T-helper 2 cell treated with Interferon-gamma antibody and Interleukin-4, amounts not matched to agents 5 μg/mL and 100 μg/mL, for 36 hours (primary cell): Measurements from ENCODE around the gene ASF1B.

Source experiments
- DNase-seq: peaks from one replicate; pipeline ENCODE4 v3.0.0; 2021; ENCODE audit warnings: low spot score
- H3K27ac Mint-ChIP-seq: one replicate; pipeline ENCODE4 v1.8.0; 2021; ENCODE audit warnings: mild to moderate bottlenecking, mixed read lengths
- H3K27me3 Mint-ChIP-seq: one replicate; pipeline ENCODE4 v1.8.0; 2021; ENCODE audit warnings: low read depth, mixed read lengths
- H3K36me3 Mint-ChIP-seq: one replicate; pipeline ENCODE4 v1.8.0; 2021; ENCODE audit warnings: low read depth, mixed read lengths
- H3K4me1 Mint-ChIP-seq: one replicate; pipeline ENCODE4 v1.8.0; 2021; ENCODE audit warnings: low read depth, mixed read lengths
- H3K4me3 Mint-ChIP-seq: one replicate; pipeline ENCODE4 v1.8.0; 2022; ENCODE audit warnings: mild to moderate bottlenecking, moderate library complexity, mixed read lengths
- H3K9me3 Mint-ChIP-seq: one replicate; pipeline ENCODE4 v1.8.0; 2021; ENCODE audit warnings: mixed read lengths

Gene ASF1B

GRCh38 chr19:14085309-14085995 lies 50.9 kb downstream of the ASF1B start, which contains the start of gene C19orf67:
TSS of gene C19orf67 (minus strand) at chr19:14085783. CDS start at chr19:14085627, 156 bp downstream.
- Mint-ChIP-seq H3K9me3 (no peaks in the 10 kb centered on the region), H3K4me3 (no peak within 1 kb of the TSS), H3K4me1 (peaks cover 14% of the 10 kb centered on the region), H3K27ac (peak within 1 kb of the TSS; percentile 28), H3K36me3 (peaks cover 26% of the 10 kb centered on the region), H3K27me3 (no peaks in the 10 kb centered on the region)
- no peak for DNase-seq

GRCh38 chr19:14082675-14082960 lies 53.8 kb downstream of the ASF1B start:
- Mint-ChIP-seq H3K27me3 (no peaks in the 10 kb centered on the region), H3K27ac (peak overlapping the region; percentile 45), H3K4me1 (peaks cover 16% of the 10 kb centered on the region), H3K9me3 (no peaks in the 10 kb centered on the region), H3K36me3 (peaks cover 10% of the 10 kb centered on the region), H3K4me3 (peak overlapping the region; percentile 94)
- no peak for DNase-seq

GRCh38 chr19:14081797-14082674 lies 54.4 kb downstream of the ASF1B start:
- peak overlapping the region; percentile 94 for H3K4me3 Mint-ChIP-seq
- no peaks in the 10 kb centered on the region for H3K9me3 Mint-ChIP-seq
- H3K4me1 Mint-ChIP-seq, result peaks cover 16% of the 10 kb centered on the region
- no peaks in the 10 kb centered on the region for H3K27me3 Mint-ChIP-seq
- H3K36me3 Mint-ChIP-seq, result peaks cover 9% of the 10 kb centered on the region
- no peak for DNase-seq
- peak overlapping the region; percentile 94 for H3K27ac Mint-ChIP-seq

GRCh38 chr19:14080887-14081796 lies 55.2 kb downstream of the ASF1B start:
- Mint-ChIP-seq H3K27me3 (no peaks in the 10 kb centered on the region), H3K27ac (peak overlapping the region; percentile 94)

GRCh38 chr19:14078411-14078810 lies 58.0 kb downstream of the ASF1B start:
- H3K9me3 Mint-ChIP-seq, result no peaks in the 10 kb centered on the region

More at GRCh38 chr19:14080887-14081796, 55.2 kb downstream of the ASF1B start:
- Mint-ChIP-seq H3K4me3 (peak overlapping the region; percentile 94), H3K4me1 (peaks cover 16% of the 10 kb centered on the region), H3K36me3 (peaks cover 2% of the 10 kb centered on the region), H3K9me3 (no peaks in the 10 kb centered on the region)
- DNase-seq, result peak; percentile 99

GRCh38 chr19:14073925-14074838 lies 62.2 kb downstream of the ASF1B start:
- Mint-ChIP-seq H3K4me3 (peak overlapping the region; percentile 98), H3K9me3 (no peaks in the 10 kb centered on the region), H3K36me3 (no peaks in the 10 kb centered on the region), H3K4me1 (peaks cover 18% of the 10 kb centered on the region), H3K27ac (peak overlapping the region; percentile 92), H3K27me3 (peaks cover 4% of the 10 kb centered on the region)
- peak; percentile 53 for DNase-seq

More at GRCh38 chr19:14078411-14078810, 58.0 kb downstream of the ASF1B start:
- H3K4me3 Mint-ChIP-seq, result no peak overlapping the region
- no peaks in the 10 kb centered on the region for H3K27me3 Mint-ChIP-seq
- H3K36me3 Mint-ChIP-seq, result no peaks in the 10 kb centered on the region
- H3K27ac Mint-ChIP-seq, result no peak overlapping the region
- DNase-seq, result no peak
- peaks cover 30% of the 10 kb centered on the region for H3K4me1 Mint-ChIP-seq

GRCh38 chr19:14073261-14073924 lies 63.0 kb downstream of the ASF1B start:
- Mint-ChIP-seq H3K27me3 (peaks cover 4% of the 10 kb centered on the region), H3K9me3 (no peaks in the 10 kb centered on the region), H3K36me3 (no peaks in the 10 kb centered on the region), H3K4me3 (peak overlapping the region; percentile 98), H3K4me1 (peaks cover 18% of the 10 kb centered on the region), H3K27ac (peak overlapping the region; percentile 92)
- DNase-seq, result peak; percentile 86

GRCh38 chr19:14072535-14073260 lies 63.7 kb downstream of the ASF1B start, which contains the start of gene MISP3:
TSS of gene MISP3 (plus strand) at chr19:14072786. CDS start at chr19:14073310, 524 bp downstream.
- Mint-ChIP-seq H3K27ac (peak within 1 kb of the TSS; percentile 92), H3K27me3 (peaks cover 4% of the 10 kb centered on the region), H3K36me3 (no peaks in the 10 kb centered on the region), H3K4me1 (peaks cover 16% of the 10 kb centered on the region), H3K4me3 (peak within 1 kb of the TSS; percentile 98), H3K9me3 (no peaks in the 10 kb centered on the region)
- peak; percentile 51 for DNase-seq

- H3K36me3 Mint-ChIP-seq, result no peaks in the 10 kb centered on the region
- H3K4me3 Mint-ChIP-seq, result peak overlapping the region; percentile 36
- no peak overlapping the region for H3K27ac Mint-ChIP-seq
- peaks cover 4% of the 10 kb centered on the region for H3K27me3 Mint-ChIP-seq
- no peaks in the 10 kb centered on the region for H3K9me3 Mint-ChIP-seq
- DNase-seq, result no peak
- H3K4me1 Mint-ChIP-seq, result peaks cover 16% of the 10 kb centered on the region
These were observed 65.9 kb downstream of the ASF1B start for GRCh38 chr19:14070268-14071050.
